C4-2B (cell line): Measurements from ENCODE around the gene ZSWIM5.
"Not testable (repeated sequence)": the region's sequence is repeated elsewhere in the genome, so short reads cannot be mapped to it uniquely, and the experiment has no call there.

ENCODE experiments used
- H3K27ac ChIP-seq: fragments of 450-650 bp; 2 replicates; pipeline ENCODE4 v1.5.1; 2017
- CTCF ChIP-seq: fragments of 450-650 bp; conservative IDR thresholded peaks from 2 replicates; pipeline ENCODE4 v1.5.1; 2017; ENCODE audit warnings: mild to moderate bottlenecking
- ZFX ChIP-seq: fragments of 450-650 bp; IDR thresholded peaks from 2 replicates; pipeline ENCODE4 v1.6.1; 2017

Gene ZSWIM5

GRCh38 chr1:45093334-45093733 is 113.1 kb downstream of the ZSWIM5 start:
- H3K27ac ChIP-seq: no peak overlapping the region
- TF ChIP-seq CTCF: no peak
- TF ChIP-seq ZFX: no peak

- H3K27ac ChIP-seq: no peak overlapping the region
- TF ChIP-seq ZFX (no peak), CTCF (no peak)
Observed at GRCh38 chr1:45089711-45090110, 116.7 kb downstream of the ZSWIM5 start.

- TF ChIP-seq ZFX: no peak
- no peak overlapping the region for H3K27ac ChIP-seq
Observed at GRCh38 chr1:45084562-45084961, 121.8 kb downstream of the ZSWIM5 start.

- TF ChIP-seq CTCF (no peak), ZFX (no peak)
- no peak overlapping the region for H3K27ac ChIP-seq
Observed at GRCh38 chr1:45079533-45079932, 126.9 kb downstream of the ZSWIM5 start.

GRCh38 chr1:45076959-45077358 is 129.4 kb downstream of the ZSWIM5 start:
- H3K27ac ChIP-seq: not testable (repeated sequence)

- H3K27ac ChIP-seq: no peak overlapping the region
- TF ChIP-seq CTCF: no peak
- TF ChIP-seq ZFX: no peak
Observed at GRCh38 chr1:45071567-45071966, 134.8 kb downstream of the ZSWIM5 start.

- TF ChIP-seq ZFX (no peak), CTCF (no peak)
- no peak overlapping the region for H3K27ac ChIP-seq
Observed at GRCh38 chr1:45067806-45068205, 138.6 kb downstream of the ZSWIM5 start.

GRCh38 chr1:45065083-45065482 is 141.3 kb downstream of the ZSWIM5 start:
- H3K27ac ChIP-seq: no peak overlapping the region
- no peak for TF ChIP-seq CTCF
- no peak for TF ChIP-seq ZFX

- not testable (repeated sequence) for H3K27ac ChIP-seq
Observed at GRCh38 chr1:45062463-45062862, 143.9 kb downstream of the ZSWIM5 start.
